GM12878 (cell line): Measurements from ENCODE around the gene NFIX. TPM values are rescaled to one million over a fixed set of nuclear protein-coding genes. Genes with fewer than 3 reads are reported as not detected.

Experiments
- ATAC-seq: fragments of 200-7000 bp; cut with Tn5 transposase; 3 replicates; pipeline ENCODE4 v1.9.1; 2020; ENCODE audit warnings: mild to moderate bottlenecking, moderate library complexity
- BruUV-seq: library from RNA; stranded (reverse); fragments of 400-500 nt; replicated peaks from 2 replicates; lab custom pipeline; 2021; lab: Mats Ljungman, UMichigan
- CTCF ChIA-PET: fragments of 300-600 bp; sonication (Branson Sonifier 250); formaldehyde crosslinking; extraction: SDS; loops from one replicate; lab custom pipeline; 2021; ENCODE audit warnings: inconsistent platforms; lab: Yijun Ruan, JAX
- POLR2A ChIA-PET: fragments of 350-600 bp; formaldehyde crosslinking; extraction: SDS; loops from one replicate; lab custom pipeline; 2021; ENCODE audit warnings: inconsistent platforms; lab: Charles Lee
- RAD21 ChIA-PET: fragments of 300-600 bp; sonication (Branson Sonifier 250); formaldehyde crosslinking; loops from one replicate; lab custom pipeline; 2023; ENCODE audit warnings: antibody characterized with exemption; ENCODE audit not compliant: unreplicated experiment; lab: Charles Lee
- SMC1A ChIA-PET: fragments of 300-600 bp; sonication (Branson Sonifier 250); formaldehyde crosslinking; loops from one replicate; lab custom pipeline; 2023; ENCODE audit not compliant: unreplicated experiment, uncharacterized antibody; lab: Charles Lee
- DNase-seq: peaks from one replicate; pipeline ENCODE4 v3.0.0-alpha.2; 2011; ENCODE audit warnings: low read depth, low spot score
- FAIRE-seq: peaks from 3 replicates; lab custom pipeline; 2011; peaks lifted over from hg19 to GRCh38; lab: Jason Lieb, UNC
- H2AFZ ChIP-seq: 2 replicates; pipeline ENCODE4 v1.6.0; 2011; ENCODE audit warnings: low read depth, low read length, control low read depth; ENCODE audit not compliant: control insufficient read depth
- H3K27ac ChIP-seq: 2 replicates; pipeline ENCODE4 v1.5.1; 2011; ENCODE audit warnings: control low read depth; ENCODE audit not compliant: control insufficient read depth, insufficient read depth
- H3K27me3 ChIP-seq, 2 experiments: replicated peaks in 1 of 2; 2 replicates each; pipeline versions ENCODE4 v1.6.0 to v1.6.1; 2011; ENCODE audit warnings: low read length in 1 of 2; ENCODE audit not compliant: control insufficient read depth in 2 of 2, insufficient read depth in 2 of 2
- H3K36me3 ChIP-seq, 2 experiments: 2 replicates each; pipeline ENCODE4 v1.5.1; 2011; ENCODE audit warnings: low read length in 1 of 2; ENCODE audit not compliant: control insufficient read depth in 2 of 2, insufficient read depth in 2 of 2
- H3K4me1 ChIP-seq: 2 replicates; pipeline ENCODE4 v1.6.1; 2011; ENCODE audit warnings: mild to moderate bottlenecking, low read length, moderate library complexity, mixed read lengths; ENCODE audit not compliant: control insufficient read depth, insufficient read depth
- H3K4me2 ChIP-seq: 2 replicates; pipeline ENCODE4 v1.6.0; 2011; ENCODE audit warnings: control low read depth; ENCODE audit not compliant: control insufficient read depth, insufficient read depth
- H3K4me3 ChIP-seq: fragments of 200-600 bp; sonication (generic); 2 replicates; pipeline ENCODE4 v1.5.1; 2016
- H3K79me2 ChIP-seq: 2 replicates; pipeline ENCODE4 v1.6.0; 2011; ENCODE audit warnings: low read length; ENCODE audit not compliant: control insufficient read depth, insufficient read depth
- H3K9ac ChIP-seq: 2 replicates; pipeline ENCODE4 v1.8.0; 2011; ENCODE audit warnings: low read length, control low read depth, mixed read lengths; ENCODE audit not compliant: control insufficient read depth, insufficient read depth
- H3K9me3 ChIP-seq: replicated peaks from 3 replicates; pipeline ENCODE4 v1.5.1; 2011; ENCODE audit warnings: mild to moderate bottlenecking, low read length; ENCODE audit not compliant: control insufficient read depth, insufficient read depth
- H4K20me1 ChIP-seq: 2 replicates; pipeline ENCODE4 v1.6.0; 2011; ENCODE audit not compliant: control insufficient read depth, insufficient read depth
- CBFB ChIP-seq: IDR thresholded peaks from 2 replicates; pipeline ENCODE4 v1.6.1; 2016; ENCODE audit warnings: antibody characterized with exemption, low read depth
- JUNB ChIP-seq: IDR thresholded peaks from 2 replicates; pipeline ENCODE4 v1.6.1; 2016; ENCODE audit warnings: antibody characterized with exemption, mild to moderate bottlenecking
- MTA3 ChIP-seq: IDR thresholded peaks from 2 replicates; pipeline ENCODE4 v1.6.1; 2012; ENCODE audit warnings: low read length, inconsistent platforms, borderline replicate concordance
- NR2C1 ChIP-seq: fragments of 450-650 bp; IDR thresholded peaks from 2 replicates; pipeline ENCODE4 v1.6.1; 2017; ENCODE audit warnings: antibody characterized with exemption, mild to moderate bottlenecking, moderate library complexity
- POLR2A ChIP-seq: IDR thresholded peaks from 2 replicates; pipeline ENCODE4 v1.6.1; 2011; ENCODE audit warnings: low read depth, mild to moderate bottlenecking, low read length
- SP1 ChIP-seq: IDR thresholded peaks from one replicate; pipeline ENCODE4 v1.6.1; 2011; ENCODE audit warnings: low read depth, low read length
- ZNF217 ChIP-seq: fragments of 450-650 bp; IDR thresholded peaks from 2 replicates; pipeline ENCODE4 v1.6.1; 2017; ENCODE audit warnings: antibody characterized with exemption, mild to moderate bottlenecking
- ZNF622 ChIP-seq: fragments of 450-650 bp; IDR thresholded peaks from 2 replicates; pipeline ENCODE4 v1.6.1; 2017; ENCODE audit warnings: mild to moderate bottlenecking, inconsistent platforms
- WGBS: methylation state at CpG from one replicate; pipeline ENCODE4 v1.1.6; 2016; ENCODE audit warnings: low lambda C conversion rate; ENCODE audit not compliant: insufficient replicate concordance, insufficient coverage; ENCODE audit errors: missing lambda C conversion rate; 5-methylcytosine and 5-hydroxymethylcytosine counted together
- in situ Hi-C: fragments of 300-500 bp; cut with MboI; formaldehyde crosslinking; loops from 9 replicates; pipeline ENCODE4 v1.14.3; 2018; ENCODE audit warnings: mixed read lengths
- intact Hi-C: fragments of 100-400 bp; cut with micrococcal nuclease; formaldehyde crosslinking; loops from one replicate; pipeline ENCODE4 v1.14.2; 2022; ENCODE audit not compliant: unreplicated experiment
- polyA plus RNA-seq, 11 experiments: library from polyadenylated mRNA; depleted of rRNA in 4 of 11; unstranded in 6 of 11; stranded (reverse) in 5 of 11; fragments of >200 nt; fragmentation: Nextera tagmentation in 4 of 11; fragmentation: Illumina TruSeq in 1 of 11; extraction: Ambion mirVana in 4 of 11; extraction: Trizol in 1 of 11; gene quantifications; 1 replicate in 1 of 11; 2 replicates in 10 of 11; pipeline versions ENCODE4 v1.2.1 to v1.2.3, GENCODE V29; 2011 to 2016; ENCODE audit warnings: inconsistent platforms in 2 of 11, missing spikeins in 2 of 11, low read depth in 1 of 11
- total RNA-seq, 4 experiments: library from RNA; depleted of rRNA in 3 of 4; stranded (reverse); fragments of >200 nt in 3 of 4; fragmentation: Illumina TruSeq in 1 of 4; extraction: Trizol in 1 of 4; gene quantifications; 2 replicates each; pipeline versions ENCODE4 v1.2.1 to v1.2.3, GENCODE V29; 2013 to 2021
- TF ChIP-seq, protein P1 (sequence below): IDR thresholded peaks from 2 replicates; pipeline ENCODE4 v1.6.1; 2012; ENCODE audit warnings: low read length, inconsistent platforms
- TF ChIP-seq, protein P2 (sequence below): fragments of 450-650 bp; IDR thresholded peaks from 2 replicates; pipeline ENCODE4 v1.6.1; 2018; ENCODE audit warnings: mild to moderate bottlenecking, low read depth, moderate library complexity; ENCODE audit not compliant: partially characterized antibody
- TF ChIP-seq, protein P3 (sequence below): fragments of 450-650 bp; IDR thresholded peaks from 2 replicates; pipeline ENCODE4 v1.6.1; 2014; ENCODE audit warnings: mild to moderate bottlenecking

NFIX gene
- total and polyA plus RNA-seq, 10 of the 15 experiments (the other 5 are each of a cell fraction or from before 2014, with no cell fraction given): 0.02 to 2.2 (median 0.28) TPM

DNA sequence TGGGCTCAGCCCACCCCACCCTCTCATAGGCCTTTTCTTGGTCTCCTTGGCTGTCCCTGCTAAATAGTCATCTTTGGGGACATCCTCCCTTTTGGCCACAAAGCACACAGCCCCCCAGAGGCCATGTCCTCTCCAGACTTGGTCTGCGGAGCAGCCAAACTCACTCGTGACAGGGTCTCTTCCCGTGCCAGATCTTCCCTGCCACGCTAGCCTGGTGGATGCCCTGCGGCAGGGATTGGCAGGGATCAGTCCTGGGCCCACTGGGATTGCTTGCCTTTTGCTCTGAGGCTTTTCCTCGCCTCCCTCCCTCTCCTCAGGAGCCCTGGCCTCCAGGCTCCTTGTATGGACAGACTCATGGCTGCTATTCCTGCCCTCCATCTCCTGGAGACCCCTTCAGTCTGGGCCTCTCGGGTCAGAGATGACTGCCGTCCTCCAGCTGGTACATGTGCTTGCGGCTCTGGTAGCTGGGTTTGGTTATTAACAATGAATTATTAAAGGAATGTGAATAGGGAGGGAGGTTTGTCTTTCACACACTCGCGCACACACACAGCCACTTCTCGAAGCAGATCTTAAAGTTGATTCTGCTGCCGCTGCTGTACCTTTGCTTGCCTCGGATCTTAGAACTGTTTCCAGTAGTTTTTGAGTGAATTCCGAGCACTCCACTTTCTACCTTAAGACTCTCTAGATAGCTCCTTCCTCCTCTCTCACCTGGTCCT, 45.1 kb downstream of the NFIX start:
- in situ Hi-C loops: no loop called here

More for the DNA sequence above, 45.1 kb downstream of the NFIX start:
- no TSS peak for BruUV-seq
- Histone ChIP-seq H3K79me2 (no peaks in the 10 kb centered on the region), H3K9ac (no peak overlapping the region), H3K9me3 (no peaks in the 10 kb centered on the region), H3K27ac (no peak overlapping the region), H4K20me1 (no peaks in the 10 kb centered on the region), H2AFZ (no peak overlapping the region), H3K4me1 (no peaks in the 10 kb centered on the region), H3K36me3 (no peaks in the 10 kb centered on the region), H3K27me3 (peaks cover 0 to 3% of the 10 kb centered on the region in 2 experiments; a peak in 2 of 4 replicates), H3K4me2 (no peak overlapping the region), H3K4me3 (no peak overlapping the region)
- CTCF ChIA-PET: interaction anchor here (0.9 to 4.0 kb wide), 3 partner anchors 11 to 63 kb away, joined by 3 to 29 read pairs (median 4); no protein-coding TSS in a partner anchor
- no peak for TF ChIP-seq CBFB
- TF ChIP-seq MTA3: no peak
- no peak for TF ChIP-seq SP1
- TF ChIP-seq, protein P1, sequence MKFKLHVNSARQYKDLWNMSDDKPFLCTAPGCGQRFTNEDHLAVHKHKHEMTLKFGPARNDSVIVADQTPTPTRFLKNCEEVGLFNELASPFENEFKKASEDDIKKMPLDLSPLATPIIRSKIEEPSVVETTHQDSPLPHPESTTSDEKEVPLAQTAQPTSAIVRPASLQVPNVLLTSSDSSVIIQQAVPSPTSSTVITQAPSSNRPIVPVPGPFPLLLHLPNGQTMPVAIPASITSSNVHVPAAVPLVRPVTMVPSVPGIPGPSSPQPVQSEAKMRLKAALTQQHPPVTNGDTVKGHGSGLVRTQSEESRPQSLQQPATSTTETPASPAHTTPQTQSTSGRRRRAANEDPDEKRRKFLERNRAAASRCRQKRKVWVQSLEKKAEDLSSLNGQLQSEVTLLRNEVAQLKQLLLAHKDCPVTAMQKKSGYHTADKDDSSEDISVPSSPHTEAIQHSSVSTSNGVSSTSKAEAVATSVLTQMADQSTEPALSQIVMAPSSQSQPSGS: no peak
- no peak for TF ChIP-seq ZNF622
- TF ChIP-seq POLR2A: no peak
- TF ChIP-seq, protein P2, sequence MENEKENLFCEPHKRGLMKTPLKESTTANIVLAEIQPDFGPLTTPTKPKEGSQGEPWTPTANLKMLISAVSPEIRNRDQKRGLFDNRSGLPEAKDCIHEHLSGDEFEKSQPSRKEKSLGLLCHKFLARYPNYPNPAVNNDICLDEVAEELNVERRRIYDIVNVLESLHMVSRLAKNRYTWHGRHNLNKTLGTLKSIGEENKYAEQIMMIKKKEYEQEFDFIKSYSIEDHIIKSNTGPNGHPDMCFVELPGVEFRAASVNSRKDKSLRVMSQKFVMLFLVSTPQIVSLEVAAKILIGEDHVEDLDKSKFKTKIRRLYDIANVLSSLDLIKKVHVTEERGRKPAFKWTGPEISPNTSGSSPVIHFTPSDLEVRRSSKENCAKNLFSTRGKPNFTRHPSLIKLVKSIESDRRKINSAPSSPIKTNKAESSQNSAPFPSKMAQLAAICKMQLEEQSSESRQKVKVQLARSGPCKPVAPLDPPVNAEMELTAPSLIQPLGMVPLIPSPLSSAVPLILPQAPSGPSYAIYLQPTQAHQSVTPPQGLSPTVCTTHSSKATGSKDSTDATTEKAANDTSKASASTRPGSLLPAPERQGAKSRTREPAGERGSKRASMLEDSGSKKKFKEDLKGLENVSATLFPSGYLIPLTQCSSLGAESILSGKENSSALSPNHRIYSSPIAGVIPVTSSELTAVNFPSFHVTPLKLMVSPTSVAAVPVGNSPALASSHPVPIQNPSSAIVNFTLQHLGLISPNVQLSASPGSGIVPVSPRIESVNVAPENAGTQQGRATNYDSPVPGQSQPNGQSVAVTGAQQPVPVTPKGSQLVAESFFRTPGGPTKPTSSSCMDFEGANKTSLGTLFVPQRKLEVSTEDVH: no peak
- TF ChIP-seq NR2C1: no peak
- TF ChIP-seq, protein P3, sequence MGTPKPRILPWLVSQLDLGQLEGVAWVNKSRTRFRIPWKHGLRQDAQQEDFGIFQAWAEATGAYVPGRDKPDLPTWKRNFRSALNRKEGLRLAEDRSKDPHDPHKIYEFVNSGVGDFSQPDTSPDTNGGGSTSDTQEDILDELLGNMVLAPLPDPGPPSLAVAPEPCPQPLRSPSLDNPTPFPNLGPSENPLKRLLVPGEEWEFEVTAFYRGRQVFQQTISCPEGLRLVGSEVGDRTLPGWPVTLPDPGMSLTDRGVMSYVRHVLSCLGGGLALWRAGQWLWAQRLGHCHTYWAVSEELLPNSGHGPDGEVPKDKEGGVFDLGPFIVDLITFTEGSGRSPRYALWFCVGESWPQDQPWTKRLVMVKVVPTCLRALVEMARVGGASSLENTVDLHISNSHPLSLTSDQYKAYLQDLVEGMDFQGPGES: no peak
- no peak for TF ChIP-seq JUNB
- TF ChIP-seq ZNF217: no peak
- ATAC-seq: no peak
- POLR2A ChIA-PET: no interaction called here
- RAD21 ChIA-PET: interaction anchor here (0.5 to 1.2 kb wide), 2 partner anchors 51 to 53 kb away, joined by 3 read pairs; no protein-coding TSS in a partner anchor
- no peak for DNase-seq
- SMC1A ChIA-PET: interaction anchor here (0.8 to 1.8 kb wide), 3 partner anchors 13 to 53 kb away, joined by 3 to 6 read pairs (median 4); no protein-coding TSS in a partner anchor
- no peak for FAIRE-seq
- 58% methylated on average over 15 of the region's 15 CpGs for WGBS
- intact Hi-C loops: no loop called here
